Measurements from ENCODE around the gene BTBD9.

The BTBD9 gene

DNA sequence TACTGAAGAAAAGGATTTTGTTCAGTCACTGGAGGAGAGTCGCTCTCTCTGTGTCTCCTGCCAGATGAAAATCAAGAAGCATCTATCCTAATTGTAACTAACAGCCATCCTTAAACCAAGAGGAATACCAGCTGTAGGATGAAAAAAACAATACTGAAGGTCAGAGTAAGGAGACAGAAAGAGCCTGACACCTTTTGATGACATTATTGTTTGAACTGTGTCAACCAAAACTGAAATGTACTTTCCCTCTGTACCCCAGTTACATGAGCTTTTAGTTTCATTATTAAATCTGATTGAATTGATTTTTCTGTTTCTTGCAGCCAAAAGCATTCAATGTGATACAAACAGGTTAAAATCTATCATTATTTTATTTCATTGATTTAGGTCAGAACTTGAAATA, 17.2 kb upstream of the BTBD9 start:
- no peak for DNase-seq
- TF ChIP-seq CTCF (IDR thresholded peaks at IDR 0.05; ENCODE audit: low read depth, low read length), result no peak
- Histone ChIP-seq H3K27me3 (ENCODE audit: insufficient read depth, low read depth, severe bottlenecking) (no peaks in the 10 kb centered on the region), H3K4me3 (ENCODE audit: low read depth, low read length) (no peak overlapping the region), H3K27ac (no peak overlapping the region), H3K9me3 (ENCODE audit: severe bottlenecking) (no peaks in the 10 kb centered on the region), H3K36me3 (no peaks in the 10 kb centered on the region)

DNA sequence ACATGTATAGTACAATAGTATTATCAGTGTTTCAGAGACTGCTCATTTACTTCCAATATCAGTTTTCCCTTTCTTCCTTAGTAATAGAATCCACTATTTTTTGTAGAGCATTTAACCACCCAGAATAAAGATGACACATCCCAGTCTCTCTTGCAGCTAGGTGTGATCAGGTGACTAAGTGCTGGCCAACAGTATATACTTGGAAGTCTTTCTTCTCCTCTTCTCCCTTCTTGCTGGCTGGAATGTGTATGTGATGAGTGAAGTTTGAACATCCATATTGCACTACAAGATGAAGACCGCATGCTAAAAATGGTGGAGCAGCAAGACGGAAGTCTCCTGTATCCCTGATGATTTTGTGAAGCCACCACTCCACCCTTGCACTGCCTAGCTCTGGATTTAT, 14.5 kb upstream of the BTBD9 start:
- no peaks in the 10 kb centered on the region for H3K36me3 ChIP-seq
- no peak overlapping the region for H3K4me3 ChIP-seq (ENCODE audit: low read depth, low read length)
- H3K27me3 ChIP-seq (ENCODE audit: insufficient read depth, low read depth, severe bottlenecking), result no peaks in the 10 kb centered on the region
- H3K27ac ChIP-seq, result no peak overlapping the region
- DNase-seq, result no peak
- no peak for TF ChIP-seq CTCF (IDR thresholded peaks at IDR 0.05; ENCODE audit: low read depth, low read length)
- peaks cover 3% of the 10 kb centered on the region for H3K9me3 ChIP-seq (ENCODE audit: severe bottlenecking)

DNA sequence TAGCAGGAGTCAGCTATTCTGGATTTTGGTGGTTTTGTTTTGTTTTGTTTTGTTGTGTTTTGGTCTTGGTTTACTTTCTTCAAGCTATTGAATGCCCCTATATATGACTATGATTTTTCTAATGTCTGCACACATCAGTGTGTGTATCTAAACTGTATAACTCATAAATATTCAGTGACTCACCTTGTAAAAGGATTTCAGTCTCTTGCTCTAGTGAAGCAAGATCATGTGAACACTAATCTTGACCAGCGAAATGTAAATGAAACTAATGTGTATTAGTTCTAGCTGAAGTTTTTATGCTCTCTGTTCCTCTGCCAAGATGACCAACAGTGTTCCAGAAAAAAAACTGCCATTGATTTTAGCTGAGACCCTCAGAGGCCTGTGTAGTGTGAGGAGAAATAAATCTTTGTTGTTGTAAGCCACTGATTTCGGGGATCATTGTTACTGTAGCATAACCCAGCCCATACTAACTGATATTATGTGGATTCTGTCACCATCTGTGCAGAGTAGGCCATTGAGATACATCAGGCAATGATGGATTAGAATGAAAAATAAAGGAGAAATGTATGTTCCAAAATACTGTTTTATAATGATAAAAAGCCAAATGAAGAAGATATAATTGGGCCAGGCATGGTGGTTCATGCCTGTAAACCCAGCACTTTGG, 11.5 kb upstream of the BTBD9 start:
- no peak for DNase-seq
- Histone ChIP-seq H3K4me3 (ENCODE audit: low read depth, low read length) (no peak overlapping the region), H3K36me3 (no peaks in the 10 kb centered on the region), H3K27ac (no peak overlapping the region), H3K27me3 (ENCODE audit: insufficient read depth, low read depth, severe bottlenecking) (no peaks in the 10 kb centered on the region), H3K9me3 (ENCODE audit: severe bottlenecking) (peaks cover 3% of the 10 kb centered on the region)
- TF ChIP-seq CTCF (IDR thresholded peaks at IDR 0.05; ENCODE audit: low read depth, low read length), result no peak

DNA sequence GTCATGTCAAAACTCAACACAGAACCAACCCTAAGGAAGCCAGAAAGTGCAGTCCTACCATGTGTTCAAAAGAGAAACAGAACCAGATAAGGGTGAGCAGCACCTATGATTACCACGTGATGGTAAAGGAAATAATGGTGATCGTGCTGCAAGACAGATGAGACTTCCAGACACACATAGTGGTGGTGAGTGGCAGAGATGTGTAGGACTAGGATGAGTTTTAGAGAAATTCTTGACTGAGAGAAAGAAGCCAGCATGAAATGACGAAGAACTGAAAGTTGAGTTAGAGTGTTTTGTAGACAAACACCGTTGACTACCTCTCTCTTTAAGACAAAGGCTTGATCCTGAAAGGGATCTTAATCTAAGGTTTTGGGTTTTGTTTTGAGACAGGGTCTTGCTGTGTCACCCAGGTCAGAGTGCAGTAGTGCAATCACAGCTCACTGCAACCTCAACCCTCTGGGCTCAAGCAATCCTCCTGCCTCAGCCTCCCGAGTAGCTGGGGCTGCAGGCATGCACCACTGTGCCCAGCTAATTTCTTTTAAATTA, 10.6 kb upstream of the BTBD9 start:
- no peak for TF ChIP-seq CTCF (IDR thresholded peaks at IDR 0.05; ENCODE audit: low read depth, low read length)
- no peak for DNase-seq
- no peak overlapping the region for H3K4me3 ChIP-seq (ENCODE audit: low read depth, low read length)
- no peak overlapping the region for H3K27ac ChIP-seq
- H3K27me3 ChIP-seq (ENCODE audit: insufficient read depth, low read depth, severe bottlenecking), result no peaks in the 10 kb centered on the region
- H3K9me3 ChIP-seq (ENCODE audit: severe bottlenecking), result peaks cover 3% of the 10 kb centered on the region
- no peaks in the 10 kb centered on the region for H3K36me3 ChIP-seq

- no peak for DNase-seq
- Histone ChIP-seq H3K27me3 (ENCODE audit: insufficient read depth, low read depth, severe bottlenecking) (no peaks in the 10 kb centered on the region), H3K36me3 (no peaks in the 10 kb centered on the region), H3K4me3 (ENCODE audit: low read depth, low read length) (no peak overlapping the region), H3K27ac (no peak overlapping the region), H3K9me3 (ENCODE audit: severe bottlenecking) (peaks cover 3% of the 10 kb centered on the region)
- TF ChIP-seq CTCF (IDR thresholded peaks at IDR 0.05; ENCODE audit: low read depth, low read length), result no peak
Observed at GRCh38 chr6:38649744-38650143, 10.0 kb upstream of the BTBD9 start.

DNA sequence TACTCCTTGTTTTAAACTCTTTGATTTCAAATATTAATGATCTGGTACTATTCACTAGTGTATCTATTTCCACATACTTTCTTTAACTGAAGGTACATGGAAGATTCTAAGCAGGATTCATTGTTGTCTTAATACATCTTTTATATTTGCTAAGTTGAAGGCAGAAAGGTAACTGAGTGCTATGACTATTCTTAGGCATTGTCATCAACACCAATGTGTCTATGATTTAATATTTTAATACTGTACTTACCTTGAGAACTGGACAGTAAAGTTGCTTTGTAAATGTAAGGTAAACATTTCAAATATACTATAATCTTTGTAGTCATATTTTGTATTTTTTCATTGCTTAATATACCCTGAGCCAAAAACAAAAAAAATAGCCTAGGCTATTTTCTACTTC, 8.9 kb upstream of the BTBD9 start:
- Histone ChIP-seq H3K27ac (no peak overlapping the region), H3K9me3 (ENCODE audit: severe bottlenecking) (peaks cover 3% of the 10 kb centered on the region)
- no peak for DNase-seq

More for the DNA sequence above, 8.9 kb upstream of the BTBD9 start:
- Histone ChIP-seq H3K4me3 (ENCODE audit: low read depth, low read length) (no peak overlapping the region), H3K27me3 (ENCODE audit: insufficient read depth, low read depth, severe bottlenecking) (no peaks in the 10 kb centered on the region), H3K36me3 (no peaks in the 10 kb centered on the region)
- no peak for TF ChIP-seq CTCF (IDR thresholded peaks at IDR 0.05; ENCODE audit: low read depth, low read length)

Data from WERI-Rb-1 (cell line).